HepG2 (cell line): ENCODE results near the gene PKD1L1. TPM values are rescaled to one million over a fixed set of nuclear protein-coding genes. Genes with fewer than 3 reads are reported as not detected.
A peak's percentile ranks its signal among the peaks of the same experiment; 100 is the strongest.

Experiments used
- ARID2 ChIP-seq: sonication (generic); formaldehyde crosslinking; IDR thresholded peaks from 2 replicates; pipeline ENCODE4 v1.8.1; 2022; ENCODE audit warnings: mild to moderate bottlenecking, missing genetic modification reagents, borderline replicate concordance
- FOXK1 ChIP-seq: sonication (generic); formaldehyde crosslinking; IDR thresholded peaks from 2 replicates; pipeline ENCODE4 v1.4.0; 2020; ENCODE audit warnings: low read depth, missing genetic modification reagents, borderline replicate concordance
- HNRNPL ChIP-seq: fragments of 200-400 bp; formaldehyde crosslinking; IDR thresholded peaks from 2 replicates; pipeline ENCODE4 v1.6.1; 2017; ENCODE audit warnings: mild to moderate bottlenecking, low read depth, low read length
- MBNL3 ChIP-seq: fragments of 250-450 bp; sonication (Bioruptor Pico); conservative IDR thresholded peaks from 2 replicates; pipeline ENCODE4 v1.8.0; 2022; ENCODE audit warnings: mild to moderate bottlenecking, inconsistent platforms
- NFYC ChIP-seq: IDR thresholded peaks from 2 replicates; pipeline ENCODE4 v1.6.1; 2016; ENCODE audit warnings: missing genetic modification reagents, missing compliant biosample characterization
- PRMT3 ChIP-seq: sonication (generic); formaldehyde crosslinking; IDR thresholded peaks from 2 replicates; pipeline ENCODE4 v1.8.1; 2022; ENCODE audit warnings: low read depth, mild to moderate bottlenecking, moderate library complexity, missing genetic modification reagents, borderline replicate concordance
- RXRB ChIP-seq: IDR thresholded peaks from 2 replicates; pipeline ENCODE4 v1.6.1; 2016; ENCODE audit warnings: borderline replicate concordance, missing genetic modification reagents, missing compliant biosample characterization
- SALL2 ChIP-seq: sonication (generic); formaldehyde crosslinking; IDR thresholded peaks from 2 replicates; pipeline ENCODE4 v1.8.1; 2023; ENCODE audit warnings: mild to moderate bottlenecking, missing genetic modification reagents, inconsistent platforms
- SMARCC2 ChIP-seq: fragments of 450-650 bp; IDR thresholded peaks from 2 replicates; pipeline ENCODE4 v1.6.1; 2017; ENCODE audit warnings: antibody characterized with exemption, mild to moderate bottlenecking
- TAF15 ChIP-seq: fragments of 200-400 bp; formaldehyde crosslinking; IDR thresholded peaks from one replicate; pipeline ENCODE4 v1.6.1; 2018; ENCODE audit warnings: mild to moderate bottlenecking, low read depth, low read length; ENCODE audit not compliant: poor library complexity, severe bottlenecking
- TARDBP ChIP-seq: sonication (generic); formaldehyde crosslinking; IDR thresholded peaks from 2 replicates; pipeline ENCODE4 v1.8.0; 2022; ENCODE audit warnings: mild to moderate bottlenecking, missing genetic modification reagents
- TEAD2 ChIP-seq: sonication (generic); formaldehyde crosslinking; IDR thresholded peaks from 2 replicates; pipeline ENCODE4 v1.9.0; 2021; ENCODE audit warnings: missing genetic modification reagents
- ZFP36L1 ChIP-seq: sonication (generic); formaldehyde crosslinking; IDR thresholded peaks from 2 replicates; pipeline ENCODE4 v1.8.0; 2022; ENCODE audit warnings: mild to moderate bottlenecking, missing genetic modification reagents, moderate library complexity
- ZNF205 ChIP-seq: IDR thresholded peaks from 2 replicates; pipeline ENCODE4 v1.6.1; 2018; ENCODE audit warnings: missing biosample characterization, missing genetic modification reagents
- ZNF460 ChIP-seq: sonication (generic); formaldehyde crosslinking; IDR thresholded peaks from 2 replicates; pipeline ENCODE4 v1.5.1; 2020; ENCODE audit warnings: missing genetic modification reagents, mild to moderate bottlenecking, borderline replicate concordance
- ZNF468 ChIP-seq: sonication (generic); formaldehyde crosslinking; IDR thresholded peaks from 2 replicates; pipeline ENCODE4 v1.8.0; 2022; ENCODE audit warnings: mild to moderate bottlenecking, moderate library complexity, missing genetic modification reagents
- ZNF7 ChIP-seq: IDR thresholded peaks from 2 replicates; pipeline ENCODE4 v1.6.1; 2016; ENCODE audit warnings: missing biosample characterization, missing genetic modification reagents
- ZSCAN9 ChIP-seq: IDR thresholded peaks from 2 replicates; pipeline ENCODE4 v1.6.1; 2016; ENCODE audit warnings: borderline replicate concordance
- polyA plus RNA-seq, 8 experiments: library from polyadenylated mRNA; depleted of rRNA in 3 of 8; stranded (reverse) in 7 of 8; unstranded in 1 of 8; fragments of >200 nt; fragmentation: Illumina TruSeq in 4 of 8; extraction: Trizol in 4 of 8; gene quantifications; 2 replicates each; pipeline versions ENCODE4 v1.2.1 to v1.2.3, GENCODE V29; 2011 to 2016; ENCODE audit warnings: low read depth in 4 of 8, missing spikeins in 1 of 8, mixed read lengths in 1 of 8; ENCODE audit not compliant: insufficient read depth in 1 of 8
- total RNA-seq, 5 experiments: library from RNA; depleted of rRNA; stranded (reverse); fragments of >200 nt; fragmentation: Illumina TruSeq; extraction: Trizol; gene quantifications; 2 replicates each; pipeline ENCODE4 v1.2.3, GENCODE V29; 2016; ENCODE audit warnings: low read depth in 1 of 5
- TF ChIP-seq, protein P1 (sequence below): sonication (generic); formaldehyde crosslinking; IDR thresholded peaks from 2 replicates; pipeline ENCODE4 v1.4.0; 2020; ENCODE audit warnings: mild to moderate bottlenecking, missing genetic modification reagents
- TF ChIP-seq, protein P2 (sequence below): sonication (generic); formaldehyde crosslinking; IDR thresholded peaks from 2 replicates; pipeline ENCODE4 v1.5.1; 2020; ENCODE audit warnings: missing genetic modification reagents, mild to moderate bottlenecking, borderline replicate concordance
- TF ChIP-seq, protein P3 (sequence below): sonication (generic); formaldehyde crosslinking; conservative IDR thresholded peaks from 2 replicates; pipeline ENCODE4 v1.4.0; 2020; ENCODE audit warnings: mild to moderate bottlenecking, missing genetic modification reagents, moderate library complexity
- TF ChIP-seq, protein P4 (sequence below): sonication (generic); formaldehyde crosslinking; IDR thresholded peaks from 2 replicates; pipeline ENCODE4 v1.4.0; 2020; ENCODE audit warnings: missing genetic modification reagents, mild to moderate bottlenecking, borderline replicate concordance

Gene PKD1L1
- total and polyA plus RNA-seq, 2 of the 13 experiments (the other 11 are each of a cell fraction or from before 2014, with no cell fraction given): 0.01 TPM; not detected in 1

DNA sequence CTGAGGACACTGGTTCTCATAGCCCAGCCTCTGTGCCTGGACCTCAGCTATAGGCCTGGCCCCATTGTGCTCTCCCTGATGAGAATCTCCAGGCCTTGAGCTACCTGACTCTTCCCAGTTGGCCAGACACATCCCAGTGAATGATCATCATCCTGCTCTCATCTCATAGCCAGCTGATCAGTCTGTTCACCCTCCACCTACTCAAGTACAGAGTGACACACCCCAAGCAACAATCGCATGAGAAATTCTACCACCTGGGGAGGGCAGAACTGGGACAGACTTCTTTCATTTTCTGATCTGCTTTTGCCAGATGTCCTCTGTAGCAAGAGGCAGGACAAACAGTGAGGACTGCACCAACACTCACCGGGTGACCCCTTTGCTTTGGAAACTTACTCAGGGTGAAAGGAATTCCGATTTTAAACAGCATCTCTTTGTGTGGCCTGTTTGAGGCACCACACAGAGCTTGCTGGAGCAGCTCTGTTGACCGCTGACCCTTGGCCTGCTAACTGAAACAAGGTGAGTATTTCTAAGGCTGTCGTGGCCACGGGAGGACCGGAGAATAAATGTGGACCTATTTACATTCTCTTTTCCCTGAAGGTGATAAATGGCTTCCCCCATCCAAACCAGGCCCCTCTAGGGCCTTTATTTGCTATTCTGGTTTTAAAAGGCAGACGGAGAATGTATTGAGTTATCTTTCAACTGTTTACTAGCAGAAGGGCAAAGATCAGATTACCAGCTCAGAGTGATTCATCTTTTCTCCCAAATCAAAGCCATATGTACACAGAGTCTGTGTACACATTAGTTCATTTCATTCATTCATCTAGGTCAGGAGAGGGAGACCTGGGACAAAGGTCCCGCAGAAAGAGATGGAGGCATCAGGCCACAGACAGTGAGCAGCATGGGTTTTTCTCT lies 184.9 kb downstream of the PKD1L1 start (continued):
- TF ChIP-seq TAF15 (no peak), ARID2 (CRISPR knock-in tag) (peak; percentile 75; the same call in 1 of the 2 replicates), PRMT3 (CRISPR knock-in tag) (0 out of 2 replicates have a peak, but pooled peaks have one; percentile 6), SALL2 (CRISPR knock-in tag) (no peak), FOXK1 (CRISPR knock-in tag) (peak; percentile 94), TARDBP (CRISPR knock-in tag) (peak; percentile 82), HNRNPL (no peak), ZNF468 (no peak), ZFP36L1 (CRISPR knock-in tag) (peak; percentile 94; the same call in 1 of the 2 replicates), SMARCC2 (peak; percentile 97; the same call in 1 of the 2 replicates), MBNL3 (CRISPR knock-in tag) (no peak), ZNF7 (CRISPR knock-in tag) (peak; percentile 94), RXRB (CRISPR knock-in tag) (peak; percentile 99), ZNF205 (CRISPR knock-in tag) (peak; percentile 88), TEAD2 (no peak), ZNF460 (CRISPR knock-in tag) (no peak), ZSCAN9 (CRISPR knock-in tag) (peak; percentile 94), NFYC (CRISPR knock-in tag) (no peak)
- TF ChIP-seq, protein P1, sequence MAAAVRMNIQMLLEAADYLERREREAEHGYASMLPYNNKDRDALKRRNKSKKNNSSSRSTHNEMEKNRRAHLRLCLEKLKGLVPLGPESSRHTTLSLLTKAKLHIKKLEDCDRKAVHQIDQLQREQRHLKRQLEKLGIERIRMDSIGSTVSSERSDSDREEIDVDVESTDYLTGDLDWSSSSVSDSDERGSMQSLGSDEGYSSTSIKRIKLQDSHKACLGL (CRISPR knock-in tag): no peak
- TF ChIP-seq, protein P2, sequence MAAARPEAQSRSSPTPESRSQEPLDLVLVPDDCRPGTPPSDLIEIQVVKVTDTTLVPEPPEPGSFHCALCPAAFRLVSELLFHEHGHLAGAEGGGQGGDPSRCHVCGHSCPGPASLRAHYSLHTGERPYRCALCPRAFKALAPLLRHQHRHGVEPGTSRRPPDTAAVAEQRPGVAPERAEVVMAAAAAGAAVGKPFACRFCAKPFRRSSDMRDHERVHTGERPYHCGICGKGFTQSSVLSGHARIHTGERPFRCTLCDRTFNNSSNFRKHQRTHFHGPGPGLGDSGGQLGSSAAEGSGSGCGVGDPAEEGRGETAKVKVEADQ (CRISPR knock-in tag): no peak
- TF ChIP-seq, protein P3, sequence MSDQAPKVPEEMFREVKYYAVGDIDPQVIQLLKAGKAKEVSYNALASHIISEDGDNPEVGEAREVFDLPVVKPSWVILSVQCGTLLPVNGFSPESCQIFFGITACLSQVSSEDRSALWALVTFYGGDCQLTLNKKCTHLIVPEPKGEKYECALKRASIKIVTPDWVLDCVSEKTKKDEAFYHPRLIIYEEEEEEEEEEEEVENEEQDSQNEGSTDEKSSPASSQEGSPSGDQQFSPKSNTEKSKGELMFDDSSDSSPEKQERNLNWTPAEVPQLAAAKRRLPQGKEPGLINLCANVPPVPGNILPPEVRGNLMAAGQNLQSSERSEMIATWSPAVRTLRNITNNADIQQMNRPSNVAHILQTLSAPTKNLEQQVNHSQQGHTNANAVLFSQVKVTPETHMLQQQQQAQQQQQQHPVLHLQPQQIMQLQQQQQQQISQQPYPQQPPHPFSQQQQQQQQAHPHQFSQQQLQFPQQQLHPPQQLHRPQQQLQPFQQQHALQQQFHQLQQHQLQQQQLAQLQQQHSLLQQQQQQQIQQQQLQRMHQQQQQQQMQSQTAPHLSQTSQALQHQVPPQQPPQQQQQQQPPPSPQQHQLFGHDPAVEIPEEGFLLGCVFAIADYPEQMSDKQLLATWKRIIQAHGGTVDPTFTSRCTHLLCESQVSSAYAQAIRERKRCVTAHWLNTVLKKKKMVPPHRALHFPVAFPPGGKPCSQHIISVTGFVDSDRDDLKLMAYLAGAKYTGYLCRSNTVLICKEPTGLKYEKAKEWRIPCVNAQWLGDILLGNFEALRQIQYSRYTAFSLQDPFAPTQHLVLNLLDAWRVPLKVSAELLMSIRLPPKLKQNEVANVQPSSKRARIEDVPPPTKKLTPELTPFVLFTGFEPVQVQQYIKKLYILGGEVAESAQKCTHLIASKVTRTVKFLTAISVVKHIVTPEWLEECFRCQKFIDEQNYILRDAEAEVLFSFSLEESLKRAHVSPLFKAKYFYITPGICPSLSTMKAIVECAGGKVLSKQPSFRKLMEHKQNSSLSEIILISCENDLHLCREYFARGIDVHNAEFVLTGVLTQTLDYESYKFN (CRISPR knock-in tag): peak; percentile 100
- TF ChIP-seq, protein P4, sequence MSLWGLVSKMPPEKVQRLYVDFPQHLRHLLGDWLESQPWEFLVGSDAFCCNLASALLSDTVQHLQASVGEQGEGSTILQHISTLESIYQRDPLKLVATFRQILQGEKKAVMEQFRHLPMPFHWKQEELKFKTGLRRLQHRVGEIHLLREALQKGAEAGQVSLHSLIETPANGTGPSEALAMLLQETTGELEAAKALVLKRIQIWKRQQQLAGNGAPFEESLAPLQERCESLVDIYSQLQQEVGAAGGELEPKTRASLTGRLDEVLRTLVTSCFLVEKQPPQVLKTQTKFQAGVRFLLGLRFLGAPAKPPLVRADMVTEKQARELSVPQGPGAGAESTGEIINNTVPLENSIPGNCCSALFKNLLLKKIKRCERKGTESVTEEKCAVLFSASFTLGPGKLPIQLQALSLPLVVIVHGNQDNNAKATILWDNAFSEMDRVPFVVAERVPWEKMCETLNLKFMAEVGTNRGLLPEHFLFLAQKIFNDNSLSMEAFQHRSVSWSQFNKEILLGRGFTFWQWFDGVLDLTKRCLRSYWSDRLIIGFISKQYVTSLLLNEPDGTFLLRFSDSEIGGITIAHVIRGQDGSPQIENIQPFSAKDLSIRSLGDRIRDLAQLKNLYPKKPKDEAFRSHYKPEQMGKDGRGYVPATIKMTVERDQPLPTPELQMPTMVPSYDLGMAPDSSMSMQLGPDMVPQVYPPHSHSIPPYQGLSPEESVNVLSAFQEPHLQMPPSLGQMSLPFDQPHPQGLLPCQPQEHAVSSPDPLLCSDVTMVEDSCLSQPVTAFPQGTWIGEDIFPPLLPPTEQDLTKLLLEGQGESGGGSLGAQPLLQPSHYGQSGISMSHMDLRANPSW (CRISPR knock-in tag): peak; percentile 88
